Measurements from ENCODE around the gene RPL22.
A peak's percentile ranks its signal among the peaks of the same experiment; 100 is the strongest.

The RPL22 gene

DNA sequence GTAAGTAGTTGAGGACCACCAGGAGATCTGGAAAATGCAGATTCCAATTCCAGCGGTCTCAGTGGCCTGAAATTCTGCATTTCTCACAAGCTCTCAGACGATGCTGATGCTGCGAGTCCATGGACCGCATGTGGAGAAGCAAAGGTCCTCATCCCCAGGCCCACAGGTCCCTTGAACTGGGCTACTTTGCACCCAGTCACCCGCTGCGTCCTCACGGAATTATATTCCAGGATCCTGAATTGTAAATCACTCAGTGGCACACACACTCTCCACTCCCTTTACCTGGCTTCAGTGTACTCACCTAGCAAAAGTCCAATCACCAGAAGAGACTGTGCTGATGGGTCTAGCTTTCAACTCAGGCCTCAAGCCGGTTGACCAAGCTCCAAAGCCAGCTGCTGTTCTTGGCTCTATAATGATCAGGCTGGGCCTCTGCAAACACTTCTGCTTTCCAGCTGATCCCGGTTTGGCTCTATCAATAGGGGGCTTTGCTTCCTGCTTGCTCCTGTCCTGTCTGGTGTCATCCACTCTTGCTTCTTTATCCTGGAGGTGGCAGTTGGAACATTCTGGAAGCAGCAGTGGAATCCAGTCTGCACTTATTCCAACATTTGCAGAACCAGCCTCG is 904 bp upstream of the RPL22 start:
- DNase-seq: no peak

- DNase-seq: no peak
Measured at GRCh38 chr1:6198646-6199297, 623 bp downstream of the RPL22 start.

DNA sequence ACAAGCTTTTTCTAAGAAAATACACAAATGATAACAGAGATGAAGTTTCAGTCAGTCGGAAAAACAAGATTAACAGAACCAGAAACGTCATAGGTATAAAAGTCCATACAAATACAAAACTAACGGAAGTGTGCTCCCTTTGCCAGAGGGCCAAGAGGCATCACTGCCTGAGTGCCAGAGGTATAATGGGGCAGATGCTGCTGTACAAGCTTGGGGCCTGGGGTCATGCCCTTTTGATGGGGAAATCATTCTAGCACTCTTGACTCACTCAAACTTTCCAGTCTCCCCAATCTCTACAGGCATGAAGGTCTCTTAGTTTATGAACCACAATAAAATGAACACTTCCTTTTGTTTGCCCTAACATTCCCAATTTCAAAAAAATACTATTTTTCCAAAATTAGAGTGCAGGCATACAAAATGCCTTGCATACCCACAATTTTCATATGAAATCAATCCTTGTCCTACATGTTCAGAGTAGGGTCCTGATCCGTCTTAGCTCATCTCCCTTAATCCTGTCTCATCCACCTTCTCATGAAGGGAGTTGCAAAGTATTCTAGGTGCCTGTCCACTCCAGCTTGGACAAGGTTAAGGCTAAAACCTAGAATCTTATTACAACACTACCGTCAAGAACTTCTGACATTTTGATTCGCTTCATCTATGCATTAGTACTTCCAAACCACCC is 1.5 kb downstream of the RPL22 start:
- no peak for DNase-seq

- no peak for DNase-seq
Measured at GRCh38 chr1:6191968-6192367, 7.4 kb downstream of the RPL22 start.

DNA sequence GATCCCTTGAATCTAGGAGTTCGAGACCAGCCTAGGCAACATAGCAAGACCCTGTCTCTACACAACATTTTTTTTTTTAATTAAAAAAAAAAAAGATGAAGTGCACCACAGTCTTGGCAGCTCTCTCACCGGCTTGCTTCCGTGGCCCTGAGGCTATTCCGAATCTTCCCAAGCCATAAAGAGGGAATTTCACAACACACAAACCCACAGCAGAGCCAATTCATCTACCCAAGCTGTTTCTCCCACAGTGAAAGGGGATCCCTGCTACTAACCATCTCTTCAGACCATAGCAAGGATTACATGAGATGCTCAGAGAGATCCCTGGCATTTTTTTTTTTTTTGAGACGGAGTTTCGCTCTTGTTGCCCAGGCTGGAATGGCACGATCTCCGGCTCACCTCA is 10.9 kb downstream of the RPL22 start:
- DNase-seq: no peak

DNA sequence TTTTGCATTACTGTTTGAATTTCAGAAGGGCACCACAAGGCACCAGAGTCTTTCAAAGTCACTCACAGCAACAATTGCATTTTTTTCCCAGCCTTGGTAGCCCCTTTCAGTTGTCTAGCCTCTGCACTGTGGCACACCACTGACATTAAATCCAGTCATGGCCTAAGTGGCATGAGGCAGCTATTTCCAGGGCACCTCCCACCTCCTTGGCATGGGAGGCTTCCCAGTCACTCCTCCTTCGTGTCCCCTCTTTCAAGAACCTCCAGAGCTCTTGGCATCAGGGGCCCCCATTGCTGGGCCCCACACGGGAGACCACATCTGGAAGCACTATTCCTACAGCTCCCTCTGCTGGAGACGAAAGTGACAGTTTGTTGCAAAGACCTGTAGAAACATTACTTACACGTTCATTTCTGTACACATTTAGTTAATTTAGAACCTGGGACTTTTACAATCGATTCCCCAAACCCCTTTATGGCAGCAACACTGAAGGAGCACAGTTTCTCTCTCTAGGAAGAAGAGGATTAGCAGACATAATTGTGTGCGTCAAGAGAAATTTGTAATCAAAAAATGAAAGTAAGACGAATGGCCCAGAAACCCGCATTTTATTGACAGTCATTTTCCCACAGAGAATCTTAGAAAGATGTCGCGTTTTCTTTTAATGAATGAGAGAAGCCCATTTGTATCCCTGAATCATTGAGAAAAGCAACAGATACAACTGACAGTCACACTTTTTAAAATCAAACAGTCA is 13.6 kb downstream of the RPL22 start:
- DNase-seq: no peak

DNA sequence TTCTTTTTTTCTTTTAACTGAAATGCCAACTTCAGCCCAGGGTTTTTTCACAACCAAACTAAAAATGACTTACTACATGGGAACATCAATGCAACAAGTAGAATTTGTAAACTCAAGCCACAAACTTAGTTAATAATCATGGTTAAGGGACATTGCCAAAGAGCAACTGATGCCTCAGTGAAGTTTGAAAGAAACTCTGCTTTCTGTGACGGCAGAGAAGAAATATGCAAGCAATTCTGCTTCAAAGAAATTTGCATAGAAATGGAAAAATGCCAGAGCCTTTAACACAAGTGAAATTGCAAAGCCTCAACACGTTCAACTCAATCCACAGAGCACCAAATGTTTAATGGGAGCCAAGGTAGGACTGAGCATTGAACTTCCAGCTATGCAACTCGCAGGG is 14.2 kb downstream of the RPL22 start:
- DNase-seq: no peak

- no peak for DNase-seq
Measured at GRCh38 chr1:6184083-6184783, 15.2 kb downstream of the RPL22 start.

GRCh38 chr1:6183520-6183989 is 15.8 kb downstream of the RPL22 start:
- DNase-seq: no peak

GRCh38 chr1:6181347-6181770 is 18.0 kb downstream of the RPL22 start:
- no peak for DNase-seq

DNA sequence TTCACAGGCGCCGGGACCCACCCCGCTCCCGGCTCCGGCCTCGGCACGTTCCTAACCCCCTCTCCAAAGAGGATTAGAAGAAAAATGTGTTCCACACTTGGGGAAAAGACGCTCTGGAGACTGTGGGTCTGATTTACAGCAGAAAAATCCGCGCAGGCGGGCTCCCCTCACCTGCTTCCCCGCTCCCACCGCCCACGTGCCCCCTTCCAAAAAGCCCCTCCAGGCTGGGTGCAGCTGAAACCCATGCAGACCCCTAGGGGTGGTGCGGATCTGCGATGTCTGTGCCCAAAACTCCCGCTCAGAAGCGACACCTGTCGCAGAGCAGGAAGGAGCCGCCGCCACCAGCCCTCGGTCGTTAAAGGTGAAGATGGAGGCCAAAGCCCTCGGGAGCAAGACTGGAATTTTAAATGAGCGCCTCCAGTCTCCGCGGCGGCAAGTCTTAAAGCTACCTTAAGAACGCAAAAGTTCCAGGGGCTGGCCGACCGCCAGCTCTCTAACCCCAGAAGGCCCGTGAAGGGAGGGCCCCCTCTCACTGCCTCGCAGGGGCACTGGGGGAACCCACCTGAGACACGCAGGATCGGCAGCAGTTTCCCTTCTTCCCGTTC is 18.6 kb downstream of the RPL22 start:
- peak; percentile 50 for DNase-seq

DNA sequence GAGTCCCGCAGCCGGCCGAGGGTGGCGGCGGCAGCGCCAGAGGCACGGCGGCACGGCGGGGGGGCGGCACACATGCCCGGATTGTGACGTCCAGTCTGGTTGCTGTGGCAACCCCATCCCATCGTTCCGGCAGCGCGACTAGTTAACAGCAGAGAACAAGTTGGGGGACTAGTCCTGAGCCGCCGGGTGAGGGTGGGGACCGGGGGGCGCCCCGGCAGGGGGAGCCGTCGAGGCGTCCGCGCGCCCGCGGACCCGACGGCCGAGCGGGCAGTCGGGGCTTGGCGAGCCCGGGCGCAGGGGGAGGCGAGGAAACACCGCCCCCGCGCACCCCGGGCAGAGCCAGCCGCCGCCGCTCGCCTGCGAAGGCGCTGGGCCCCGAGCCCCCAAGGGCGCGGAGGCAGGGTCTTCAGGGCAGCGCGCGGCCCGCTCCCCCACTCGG is 19.1 kb downstream of the RPL22 start, which contains the start of gene CHD5:
Gene CHD5, minus strand, starts transcription at position 54 of the 439 bp plus-strand sequence. CDS start 298 bp downstream, outside the sequence.
- DNase-seq: no peak

DNA sequence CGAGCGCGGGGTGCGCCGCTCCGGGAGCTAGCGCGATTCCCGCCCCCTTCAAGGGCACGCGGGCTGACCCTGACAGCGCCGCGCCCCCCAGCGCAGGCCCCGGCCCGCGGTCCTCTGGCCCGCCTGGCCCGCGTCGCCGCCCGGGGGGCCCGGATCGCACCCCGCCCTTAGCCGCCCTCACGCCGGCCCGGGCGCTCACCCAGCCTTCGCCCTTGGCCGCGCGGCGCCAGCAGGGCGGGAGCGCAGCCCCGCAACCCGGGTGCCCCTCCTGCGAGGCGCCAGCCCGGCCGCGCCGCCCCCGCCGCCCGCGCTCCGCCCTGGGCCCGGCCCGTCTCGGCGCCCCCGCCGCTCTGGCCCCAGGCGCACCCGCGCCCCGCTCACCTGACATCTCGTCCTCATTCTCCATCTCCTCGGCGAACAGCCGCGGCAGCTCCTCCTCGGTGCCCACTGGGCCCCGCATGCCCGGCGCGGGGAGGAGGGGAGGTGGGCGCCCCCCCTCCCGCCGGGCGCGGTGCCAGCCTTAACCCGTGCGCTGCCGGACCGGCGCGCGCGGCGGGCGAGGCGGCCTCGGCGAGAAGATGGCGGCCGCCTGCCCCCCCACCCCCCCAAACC is 19.7 kb downstream of the RPL22 start:
- no peak for DNase-seq

GRCh38 chr1:6178751-6179563 is 20.4 kb downstream of the RPL22 start:
- DNase-seq: peak; percentile 48

DNA sequence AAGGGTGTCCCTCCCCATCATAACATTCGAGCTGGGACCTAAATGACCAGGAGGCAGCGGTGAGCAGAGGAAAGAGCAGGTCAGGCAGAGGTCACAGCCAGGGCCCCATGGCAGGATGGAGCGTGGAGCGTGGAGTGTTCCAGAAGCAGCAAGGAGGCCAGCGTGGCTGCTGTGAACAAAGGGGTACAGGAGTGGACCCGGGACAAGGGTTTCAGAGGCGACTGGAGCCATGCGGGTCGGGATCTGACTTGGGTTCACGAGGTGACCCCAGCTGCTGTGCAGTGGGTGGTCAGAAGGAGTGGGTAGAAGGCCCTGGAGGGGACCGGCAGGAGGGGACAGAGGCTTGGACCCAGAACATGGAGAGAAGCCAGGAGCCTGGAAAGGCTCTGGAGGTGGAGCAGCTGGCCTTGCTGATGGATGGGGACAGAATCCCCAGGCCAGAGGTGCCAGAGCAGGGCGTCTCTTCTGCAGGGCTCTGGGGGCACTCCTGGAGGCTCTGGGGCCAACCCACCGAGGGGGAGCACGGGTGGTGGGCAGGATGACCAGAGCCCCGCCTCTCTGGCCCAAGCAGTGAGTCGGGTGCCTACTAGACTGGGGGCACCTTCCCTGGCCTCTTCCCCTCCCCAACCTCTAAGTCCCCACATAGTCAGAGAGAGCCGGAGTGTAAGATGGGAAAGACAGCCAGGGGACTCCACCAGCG is 21.6 kb downstream of the RPL22 start:
- no peak for DNase-seq

- DNase-seq: no peak
Measured at GRCh38 chr1:6176779-6177178, 22.6 kb downstream of the RPL22 start.

- no peak for DNase-seq
Measured at GRCh38 chr1:6175411-6175828, 24.0 kb downstream of the RPL22 start.

DNA sequence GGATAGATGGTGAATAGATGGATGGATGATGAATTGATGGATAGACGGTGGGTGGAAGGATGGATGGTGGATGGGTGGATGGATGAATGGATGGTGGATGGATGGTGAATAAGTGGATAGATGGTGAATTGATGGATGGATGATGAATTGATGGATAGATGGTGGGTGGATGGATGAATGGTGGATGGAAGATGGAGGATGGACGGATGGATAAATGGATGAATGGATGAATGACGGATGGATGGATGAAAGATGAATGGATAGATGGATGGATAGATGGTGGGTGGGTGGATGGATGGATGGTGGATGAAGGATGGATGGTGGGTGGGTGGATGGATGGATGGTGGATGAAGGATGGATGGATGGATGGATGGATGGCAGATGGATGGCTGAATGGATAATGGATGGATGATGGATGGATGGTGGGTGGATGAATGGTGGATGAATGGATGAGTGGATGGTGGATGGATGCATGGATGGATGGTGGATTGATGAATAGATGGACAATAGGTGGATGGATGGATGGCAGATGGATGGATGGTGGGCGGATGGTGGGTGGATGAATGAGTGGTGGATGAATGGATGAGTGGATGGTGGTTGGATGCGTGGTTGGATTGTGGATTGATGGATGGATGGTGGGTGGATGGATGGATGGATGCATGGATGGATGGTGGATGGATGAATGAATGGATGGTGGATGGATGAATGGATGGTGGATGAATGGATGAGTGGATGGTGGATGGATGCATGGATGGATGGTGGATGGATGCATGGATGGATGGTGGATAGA is 24.6 kb downstream of the RPL22 start:
- DNase-seq: no peak

DNA sequence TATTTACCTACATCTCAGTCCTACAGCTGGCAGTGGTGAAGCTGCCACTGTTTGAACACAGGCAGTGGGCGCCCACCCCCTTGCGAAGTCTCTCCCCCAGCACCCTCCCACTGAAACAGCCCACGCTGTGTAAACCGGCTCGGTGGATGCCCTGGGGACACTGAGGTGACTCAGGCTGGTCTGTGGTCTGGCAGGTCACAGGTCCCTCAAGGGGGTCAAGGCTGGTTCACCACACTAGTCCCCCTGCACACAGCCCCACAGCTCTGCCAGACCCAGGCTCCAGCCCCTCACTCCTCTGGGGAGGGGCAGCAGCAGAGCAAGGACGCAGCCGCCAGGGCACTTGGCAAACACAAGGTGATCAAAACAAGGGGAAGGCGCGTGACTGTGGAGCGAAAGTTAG is 26.8 kb downstream of the RPL22 start:
- DNase-seq: no peak

Data from retina (tissue), 1 donor.